GM12878 (cell line): ENCODE measurements around the gene CTNNBL1. TPM values are rescaled to one million over a fixed set of nuclear protein-coding genes. Genes with fewer than 3 reads are reported as not detected.
"Not testable (repeated sequence)": the region's sequence is repeated elsewhere in the genome, so short reads cannot be mapped to it uniquely, and the experiment has no call there.

Source experiments
- ATAC-seq: fragments of 200-7000 bp; cut with Tn5 transposase; 3 replicates; pipeline ENCODE4 v1.9.1; 2020; ENCODE audit warnings: mild to moderate bottlenecking, moderate library complexity
- BruUV-seq: library from RNA; stranded (reverse); fragments of 400-500 nt; replicated peaks from 2 replicates; lab custom pipeline; 2021; lab: Mats Ljungman, UMichigan
- CTCF ChIA-PET: fragments of 300-600 bp; sonication (Branson Sonifier 250); formaldehyde crosslinking; extraction: SDS; loops from one replicate; lab custom pipeline; 2021; ENCODE audit warnings: inconsistent platforms; lab: Yijun Ruan, JAX
- POLR2A ChIA-PET: fragments of 350-600 bp; formaldehyde crosslinking; extraction: SDS; loops from one replicate; lab custom pipeline; 2021; ENCODE audit warnings: inconsistent platforms; lab: Charles Lee
- RAD21 ChIA-PET: fragments of 300-600 bp; sonication (Branson Sonifier 250); formaldehyde crosslinking; loops from one replicate; lab custom pipeline; 2023; ENCODE audit warnings: antibody characterized with exemption; ENCODE audit not compliant: unreplicated experiment; lab: Charles Lee
- SMC1A ChIA-PET: fragments of 300-600 bp; sonication (Branson Sonifier 250); formaldehyde crosslinking; loops from one replicate; lab custom pipeline; 2023; ENCODE audit not compliant: unreplicated experiment, uncharacterized antibody; lab: Charles Lee
- DNase-seq: peaks from one replicate; pipeline ENCODE4 v3.0.0-alpha.2; 2011; ENCODE audit warnings: low read depth, low spot score
- FAIRE-seq: peaks from 3 replicates; lab custom pipeline; 2011; peaks lifted over from hg19 to GRCh38; lab: Jason Lieb, UNC
- H2AFZ ChIP-seq: 2 replicates; pipeline ENCODE4 v1.6.0; 2011; ENCODE audit warnings: low read depth, low read length, control low read depth; ENCODE audit not compliant: control insufficient read depth
- H3K27ac ChIP-seq: 2 replicates; pipeline ENCODE4 v1.5.1; 2011; ENCODE audit warnings: control low read depth; ENCODE audit not compliant: control insufficient read depth, insufficient read depth
- H3K27me3 ChIP-seq, 2 experiments: replicated peaks in 1 of 2; 2 replicates each; pipeline versions ENCODE4 v1.6.0 to v1.6.1; 2011; ENCODE audit warnings: low read length in 1 of 2; ENCODE audit not compliant: control insufficient read depth in 2 of 2, insufficient read depth in 2 of 2
- H3K36me3 ChIP-seq, 2 experiments: 2 replicates each; pipeline ENCODE4 v1.5.1; 2011; ENCODE audit warnings: low read length in 1 of 2; ENCODE audit not compliant: control insufficient read depth in 2 of 2, insufficient read depth in 2 of 2
- H3K4me1 ChIP-seq: 2 replicates; pipeline ENCODE4 v1.6.1; 2011; ENCODE audit warnings: mild to moderate bottlenecking, low read length, moderate library complexity, mixed read lengths; ENCODE audit not compliant: control insufficient read depth, insufficient read depth
- H3K4me2 ChIP-seq: 2 replicates; pipeline ENCODE4 v1.6.0; 2011; ENCODE audit warnings: control low read depth; ENCODE audit not compliant: control insufficient read depth, insufficient read depth
- H3K4me3 ChIP-seq: fragments of 200-600 bp; sonication (generic); 2 replicates; pipeline ENCODE4 v1.5.1; 2016
- H3K79me2 ChIP-seq: 2 replicates; pipeline ENCODE4 v1.6.0; 2011; ENCODE audit warnings: low read length; ENCODE audit not compliant: control insufficient read depth, insufficient read depth
- H3K9ac ChIP-seq: 2 replicates; pipeline ENCODE4 v1.8.0; 2011; ENCODE audit warnings: low read length, control low read depth, mixed read lengths; ENCODE audit not compliant: control insufficient read depth, insufficient read depth
- H3K9me3 ChIP-seq: replicated peaks from 3 replicates; pipeline ENCODE4 v1.5.1; 2011; ENCODE audit warnings: mild to moderate bottlenecking, low read length; ENCODE audit not compliant: control insufficient read depth, insufficient read depth
- H4K20me1 ChIP-seq: 2 replicates; pipeline ENCODE4 v1.6.0; 2011; ENCODE audit not compliant: control insufficient read depth, insufficient read depth
- CBFB ChIP-seq: IDR thresholded peaks from 2 replicates; pipeline ENCODE4 v1.6.1; 2016; ENCODE audit warnings: antibody characterized with exemption, low read depth
- CHD1 ChIP-seq: IDR thresholded peaks from 2 replicates; pipeline ENCODE4 v1.6.1; 2012; ENCODE audit warnings: low read depth, low read length, improper control_type of control experiment
- CREM ChIP-seq: IDR thresholded peaks from 2 replicates; pipeline ENCODE4 v1.6.1; 2014; ENCODE audit warnings: antibody characterized with exemption, low read depth
- FOXM1 ChIP-seq: IDR thresholded peaks from 2 replicates; pipeline ENCODE4 v1.6.1; 2012; ENCODE audit warnings: low read depth, mild to moderate bottlenecking, inconsistent platforms, low read length, moderate library complexity
- HDAC6 ChIP-seq: fragments of 200-600 bp; sonication (generic); IDR thresholded peaks from one replicate; pipeline ENCODE4 v1.8.0; 2017; ENCODE audit warnings: antibody characterized with exemption; ENCODE audit not compliant: unreplicated experiment
- HDGF ChIP-seq: fragments of 450-650 bp; IDR thresholded peaks from 2 replicates; pipeline ENCODE4 v1.6.1; 2016; ENCODE audit warnings: antibody characterized with exemption
- IKZF1 ChIP-seq: fragments of 450-650 bp; conservative IDR thresholded peaks from 2 replicates; pipeline ENCODE4 v1.6.1; 2017; ENCODE audit warnings: antibody characterized with exemption, mild to moderate bottlenecking
- LARP7 ChIP-seq: fragments of 450-650 bp; IDR thresholded peaks from 2 replicates; pipeline ENCODE4 v1.6.1; 2017; ENCODE audit warnings: mild to moderate bottlenecking
- RCOR1 ChIP-seq: conservative IDR thresholded peaks from 2 replicates; pipeline ENCODE4 v1.6.1; 2012; ENCODE audit warnings: low read depth, low read length, improper control_type of control experiment
- SIN3A ChIP-seq: IDR thresholded peaks from 2 replicates; pipeline ENCODE4 v1.6.1; 2012; ENCODE audit warnings: low read depth, low read length, improper control_type of control experiment
- SMC3 ChIP-seq: IDR thresholded peaks from 2 replicates; pipeline ENCODE4 v1.6.1; 2011; ENCODE audit warnings: low read length, improper control_type of control experiment, borderline replicate concordance
- ZNF217 ChIP-seq: fragments of 450-650 bp; IDR thresholded peaks from 2 replicates; pipeline ENCODE4 v1.6.1; 2017; ENCODE audit warnings: antibody characterized with exemption, mild to moderate bottlenecking
- WGBS: methylation state at CpG from one replicate; pipeline ENCODE4 v1.1.6; 2016; ENCODE audit warnings: low lambda C conversion rate; ENCODE audit not compliant: insufficient replicate concordance, insufficient coverage; ENCODE audit errors: missing lambda C conversion rate; 5-methylcytosine and 5-hydroxymethylcytosine counted together
- in situ Hi-C: fragments of 300-500 bp; cut with MboI; formaldehyde crosslinking; loops from 9 replicates; pipeline ENCODE4 v1.14.3; 2018; ENCODE audit warnings: mixed read lengths
- intact Hi-C: fragments of 100-400 bp; cut with micrococcal nuclease; formaldehyde crosslinking; loops from one replicate; pipeline ENCODE4 v1.14.2; 2022; ENCODE audit not compliant: unreplicated experiment
- polyA plus RNA-seq, 11 experiments: library from polyadenylated mRNA; depleted of rRNA in 4 of 11; unstranded in 6 of 11; stranded (reverse) in 5 of 11; fragments of >200 nt; fragmentation: Nextera tagmentation in 4 of 11; fragmentation: Illumina TruSeq in 1 of 11; extraction: Ambion mirVana in 4 of 11; extraction: Trizol in 1 of 11; gene quantifications; 1 replicate in 1 of 11; 2 replicates in 10 of 11; pipeline versions ENCODE4 v1.2.1 to v1.2.3, GENCODE V29; 2011 to 2016; ENCODE audit warnings: inconsistent platforms in 2 of 11, missing spikeins in 2 of 11, low read depth in 1 of 11
- total RNA-seq, 4 experiments: library from RNA; depleted of rRNA in 3 of 4; stranded (reverse); fragments of >200 nt in 3 of 4; fragmentation: Illumina TruSeq in 1 of 4; extraction: Trizol in 1 of 4; gene quantifications; 2 replicates each; pipeline versions ENCODE4 v1.2.1 to v1.2.3, GENCODE V29; 2013 to 2021
- TF ChIP-seq, protein P1 (sequence below): fragments of 450-650 bp; IDR thresholded peaks from 2 replicates; pipeline ENCODE4 v1.6.1; 2017; ENCODE audit warnings: mild to moderate bottlenecking, low read depth, inconsistent platforms; ENCODE audit not compliant: poor library complexity, severe bottlenecking
- TF ChIP-seq, protein P2 (sequence below): fragments of 450-650 bp; IDR thresholded peaks from 2 replicates; pipeline ENCODE4 v1.6.1; 2018; ENCODE audit warnings: borderline replicate concordance, mild to moderate bottlenecking; ENCODE audit not compliant: partially characterized antibody

Gene CTNNBL1
- total and polyA plus RNA-seq, 10 of the 15 experiments (the other 5 are each of a cell fraction or from before 2014, with no cell fraction given), result 43.1 to 102 (median 67.8) TPM

DNA sequence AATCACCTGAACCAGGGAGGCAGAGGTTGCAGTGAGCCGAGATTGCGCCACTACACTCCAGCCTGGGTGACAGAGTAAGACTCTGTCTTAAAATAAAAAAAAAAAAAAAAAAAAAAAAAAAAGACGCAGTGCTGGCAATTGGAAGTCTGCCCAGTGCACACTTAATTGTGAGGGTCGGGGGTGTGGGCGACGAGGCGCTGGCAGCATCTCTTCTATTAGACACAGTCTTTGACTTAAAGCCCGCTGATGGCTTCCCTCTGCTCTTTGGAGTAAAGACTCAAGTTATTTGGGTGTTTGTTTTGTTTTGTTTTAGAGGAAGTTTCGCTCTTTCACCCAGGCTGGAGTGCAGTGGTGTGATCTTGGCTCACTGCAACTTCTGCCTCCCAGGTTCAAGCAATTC, 10.7 kb upstream of the CTNNBL1 start:
- in situ Hi-C loops, CTCF ChIA-PET, FAIRE-seq, RAD21 ChIA-PET, BruUV-seq, H3K4me1 ChIP-seq, DNase-seq, H3K27ac ChIP-seq, H3K27me3 ChIP-seq, POLR2A ChIA-PET, H3K4me2 ChIP-seq, H3K4me3 ChIP-seq, ATAC-seq, H2AFZ ChIP-seq, H3K9ac ChIP-seq, H3K79me2 ChIP-seq, H3K36me3 ChIP-seq, H3K9me3 ChIP-seq, intact Hi-C loops, H4K20me1 ChIP-seq: not testable (repeated sequence)
- SMC1A ChIA-PET, result interaction anchor here (1.7 kb wide), 1 partner anchor 12 kb away, joined by 3 read pairs; no protein-coding TSS in a partner anchor
- 54% methylated on average over 7 of the region's 9 CpGs for WGBS

DNA sequence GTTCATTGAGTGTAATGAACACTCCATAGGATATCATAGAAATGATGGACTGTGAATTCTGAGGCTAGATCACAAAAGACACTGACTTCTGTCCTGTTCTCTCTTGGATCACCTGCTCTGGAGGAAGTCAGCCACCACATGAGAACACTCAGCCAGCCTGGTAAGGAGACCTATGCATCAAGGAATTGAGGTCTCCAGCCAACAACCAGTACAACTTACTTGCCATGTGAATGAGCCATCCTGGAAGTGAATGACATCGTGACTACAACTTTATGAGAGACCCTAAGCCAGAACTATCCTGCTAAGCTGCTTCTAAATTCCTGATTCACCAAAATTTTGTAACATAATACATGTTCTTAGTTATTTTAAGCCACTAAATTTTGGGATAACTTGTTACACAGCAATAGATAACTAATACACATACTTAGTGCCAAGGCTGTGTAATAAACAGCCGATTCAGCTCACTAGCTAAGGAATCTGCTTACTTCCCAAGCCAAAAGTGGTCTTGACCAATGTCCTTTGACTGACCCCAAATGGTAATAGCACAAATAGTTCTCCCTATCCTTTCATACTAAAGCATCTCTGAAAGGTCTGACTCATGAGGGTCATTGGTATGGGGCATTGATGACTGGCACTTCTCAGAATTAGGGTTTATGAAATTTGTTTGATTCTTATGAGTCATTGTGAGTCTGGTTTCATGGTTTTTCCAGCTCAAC, 6.9 kb upstream of the CTNNBL1 start:
- ChIA-PET RAD21 (no interaction called here), CTCF (no interaction called here), SMC1A (interaction anchor here (1.3 kb wide), 1 partner anchor 10 kb away, joined by 3 read pairs; no protein-coding TSS in a partner anchor), POLR2A (interaction anchor here (0.7 kb wide), 1 partner anchor 17 kb away, joined by 5 read pairs; no protein-coding TSS in a partner anchor)
- no peak for DNase-seq
- 14% methylated on average over 2 of the region's 2 CpGs for WGBS
- Histone ChIP-seq H3K4me2 (no peak overlapping the region), H3K36me3 (no peaks in the 10 kb centered on the region), H3K9me3 (no peaks in the 10 kb centered on the region), H3K4me1 (no peaks in the 10 kb centered on the region), H3K9ac (no peak overlapping the region), H3K4me3 (no peak overlapping the region), H3K27me3 (no peaks in the 10 kb centered on the region; a peak in 1 of 4 replicates), H2AFZ (no peak overlapping the region), H3K27ac (no peak overlapping the region), H3K79me2 (no peaks in the 10 kb centered on the region), H4K20me1 (no peaks in the 10 kb centered on the region)
- in situ Hi-C loops, result no loop called here
- no TSS peak for BruUV-seq
- no peak for ATAC-seq
- no peak for FAIRE-seq
- intact Hi-C loops, result no loop called here
- TF ChIP-seq SIN3A, result no peak
- no peak for TF ChIP-seq LARP7
- no peak for TF ChIP-seq CREM
- TF ChIP-seq, protein P1, sequence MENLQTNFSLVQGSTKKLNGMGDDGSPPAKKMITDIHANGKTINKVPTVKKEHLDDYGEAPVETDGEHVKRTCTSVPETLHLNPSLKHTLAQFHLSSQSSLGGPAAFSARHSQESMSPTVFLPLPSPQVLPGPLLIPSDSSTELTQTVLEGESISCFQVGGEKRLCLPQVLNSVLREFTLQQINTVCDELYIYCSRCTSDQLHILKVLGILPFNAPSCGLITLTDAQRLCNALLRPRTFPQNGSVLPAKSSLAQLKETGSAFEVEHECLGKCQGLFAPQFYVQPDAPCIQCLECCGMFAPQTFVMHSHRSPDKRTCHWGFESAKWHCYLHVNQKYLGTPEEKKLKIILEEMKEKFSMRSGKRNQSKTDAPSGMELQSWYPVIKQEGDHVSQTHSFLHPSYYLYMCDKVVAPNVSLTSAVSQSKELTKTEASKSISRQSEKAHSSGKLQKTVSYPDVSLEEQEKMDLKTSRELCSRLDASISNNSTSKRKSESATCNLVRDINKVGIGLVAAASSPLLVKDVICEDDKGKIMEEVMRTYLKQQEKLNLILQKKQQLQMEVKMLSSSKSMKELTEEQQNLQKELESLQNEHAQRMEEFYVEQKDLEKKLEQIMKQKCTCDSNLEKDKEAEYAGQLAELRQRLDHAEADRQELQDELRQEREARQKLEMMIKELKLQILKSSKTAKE, result no peak
- TF ChIP-seq IKZF1, result no peak
- no peak for TF ChIP-seq SMC3
- no peak for TF ChIP-seq HDAC6
- TF ChIP-seq CBFB, result no peak
- no peak for TF ChIP-seq CHD1
- TF ChIP-seq RCOR1, result no peak
- no peak for TF ChIP-seq HDGF
- TF ChIP-seq ZNF217, result no peak
- TF ChIP-seq, protein P2, sequence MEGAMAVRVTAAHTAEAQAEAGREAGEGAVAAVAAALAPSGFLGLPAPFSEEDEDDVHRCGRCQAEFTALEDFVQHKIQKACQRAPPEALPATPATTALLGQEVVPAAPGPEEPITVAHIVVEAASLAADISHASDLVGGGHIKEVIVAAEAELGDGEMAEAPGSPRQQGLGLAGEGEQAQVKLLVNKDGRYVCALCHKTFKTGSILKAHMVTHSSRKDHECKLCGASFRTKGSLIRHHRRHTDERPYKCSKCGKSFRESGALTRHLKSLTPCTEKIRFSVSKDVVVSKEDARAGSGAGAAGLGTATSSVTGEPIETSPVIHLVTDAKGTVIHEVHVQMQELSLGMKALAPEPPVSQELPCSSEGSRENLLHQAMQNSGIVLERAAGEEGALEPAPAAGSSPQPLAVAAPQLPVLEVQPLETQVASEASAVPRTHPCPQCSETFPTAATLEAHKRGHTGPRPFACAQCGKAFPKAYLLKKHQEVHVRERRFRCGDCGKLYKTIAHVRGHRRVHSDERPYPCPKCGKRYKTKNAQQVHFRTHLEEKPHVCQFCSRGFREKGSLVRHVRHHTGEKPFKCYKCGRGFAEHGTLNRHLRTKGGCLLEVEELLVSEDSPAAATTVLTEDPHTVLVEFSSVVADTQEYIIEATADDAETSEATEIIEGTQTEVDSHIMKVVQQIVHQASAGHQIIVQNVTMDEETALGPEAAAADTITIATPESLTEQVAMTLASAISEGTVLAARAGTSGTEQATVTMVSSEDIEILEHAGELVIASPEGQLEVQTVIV, result no peak
- no peak for TF ChIP-seq FOXM1
